ENCODE data around the gene CT45A5.
A peak's percentile ranks its signal among the peaks of the same experiment; 100 is the strongest.
"Not testable (repeated sequence)": the region's sequence is repeated elsewhere in the genome, so short reads cannot be mapped to it uniquely, and the experiment has no call there.

The CT45A5 gene

GRCh38 chrX:135785403-135785802 is at the start of gene CT45A5:
Gene CT45A5, minus strand, starts transcription at chrX:135785503. Its CDS starts 3,774 bp downstream, at chrX:135781729.
- not testable (repeated sequence) for DNase-seq (ENCODE audit: low spot score)

DNA sequence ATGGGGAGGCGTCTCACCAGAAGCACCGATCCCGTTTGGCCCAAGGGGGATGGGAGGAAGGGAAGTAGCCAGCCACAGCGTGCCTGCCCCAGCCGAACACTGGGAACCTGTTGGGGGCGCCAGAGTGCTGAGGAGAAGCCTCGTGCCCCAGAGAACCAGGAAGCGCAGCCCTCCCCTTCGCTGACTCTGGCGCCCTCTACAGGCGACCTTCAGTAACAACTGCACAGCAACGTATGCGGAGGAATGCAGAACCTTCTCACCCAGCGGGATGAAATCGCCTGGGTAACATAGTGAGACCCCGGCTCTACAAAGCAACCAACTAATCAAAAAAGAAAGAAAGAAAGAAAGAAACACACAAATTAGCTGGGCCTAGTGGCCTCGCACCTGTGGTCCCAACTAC is 34.6 kb upstream of the CT45A5 start, which contains the start of gene CT45A2:
Gene CT45A2, minus strand, starts transcription at position 101 of the 400 bp plus-strand sequence. CDS start 3,747 bp downstream, outside the sequence.
- DNase-seq (ENCODE audit: low spot score): not testable (repeated sequence)

DNA sequence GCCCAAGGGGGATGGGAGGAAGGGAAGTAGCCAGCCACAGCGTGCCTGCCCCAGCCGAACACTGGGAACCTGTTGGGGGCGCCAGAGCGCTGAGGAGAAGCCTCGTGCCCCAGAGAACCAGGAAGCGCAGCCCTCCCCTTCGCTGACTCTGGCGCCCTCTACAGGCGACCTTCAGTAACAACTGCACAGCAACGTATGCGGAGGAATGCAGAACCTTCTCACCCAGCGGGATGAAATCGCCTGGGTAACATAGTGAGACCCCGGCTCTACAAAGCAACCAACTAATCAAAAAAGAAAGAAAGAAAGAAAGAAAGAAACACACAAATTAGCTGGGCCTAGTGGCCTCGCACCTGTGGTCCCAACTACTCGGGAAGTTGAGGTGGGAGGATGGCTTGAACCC is 17.4 kb upstream of the CT45A5 start, which contains the start of gene CT45A6:
Gene CT45A6, minus strand, starts transcription at position 101 of the 400 bp plus-strand sequence. CDS start 3,794 bp downstream, outside the sequence.
- DNase-seq (ENCODE audit: low spot score): not testable (repeated sequence)

DNA sequence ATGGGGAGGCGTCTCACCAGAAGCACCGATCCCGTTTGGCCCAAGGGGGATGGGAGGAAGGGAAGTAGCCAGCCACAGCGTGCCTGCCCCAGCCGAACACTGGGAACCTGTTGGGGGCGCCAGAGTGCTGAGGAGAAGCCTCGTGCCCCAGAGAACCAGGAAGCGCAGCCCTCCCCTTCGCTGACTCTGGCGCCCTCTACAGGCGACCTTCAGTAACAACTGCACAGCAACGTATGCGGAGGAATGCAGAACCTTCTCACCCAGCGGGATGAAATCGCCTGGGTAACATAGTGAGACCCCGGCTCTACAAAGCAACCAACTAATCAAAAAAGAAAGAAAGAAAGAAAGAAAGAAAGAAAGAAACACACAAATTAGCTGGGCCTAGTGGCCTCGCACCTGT is 17.2 kb downstream of the CT45A5 start, which contains the start of gene CT45A3:
Gene CT45A3, minus strand, starts transcription at position 101 of the 400 bp plus-strand sequence. CDS start 3,747 bp downstream, outside the sequence.
- not testable (repeated sequence) for DNase-seq (ENCODE audit: low spot score)

DNA sequence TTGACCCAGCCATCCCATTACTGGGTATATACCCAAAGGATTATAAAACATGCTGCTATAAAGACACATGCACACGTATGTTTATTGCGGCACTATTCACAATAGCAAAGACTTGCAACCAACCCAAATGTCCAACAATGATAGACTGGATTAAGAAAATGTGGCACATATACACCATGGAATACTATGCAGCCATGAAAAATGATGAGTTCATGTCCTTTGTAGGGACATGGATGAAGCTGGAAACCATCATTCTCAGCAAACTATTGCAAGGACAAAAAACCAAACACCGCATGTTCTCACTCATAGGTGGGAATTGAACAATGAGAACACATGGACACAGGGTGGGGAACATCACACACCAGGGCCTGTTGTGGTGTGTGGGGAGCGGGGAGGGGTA is 40.6 kb downstream of the CT45A5 start:
- not testable (repeated sequence) for DNase-seq (ENCODE audit: low spot score)

GRCh38 chrX:135741192-135741715 is 44.0 kb downstream of the CT45A5 start:
- no peak for TF ChIP-seq CTCF (IDR thresholded peaks at IDR 0.05; ENCODE audit: extremely low read depth, missing control alignments)
- no peak for DNase-seq (ENCODE audit: low spot score)

GRCh38 chrX:135740681-135741149 is 44.6 kb downstream of the CT45A5 start:
- DNase-seq (ENCODE audit: low spot score): peak; percentile 45
- TF ChIP-seq CTCF (IDR thresholded peaks at IDR 0.05; ENCODE audit: extremely low read depth, missing control alignments): peak; percentile 27

DNA sequence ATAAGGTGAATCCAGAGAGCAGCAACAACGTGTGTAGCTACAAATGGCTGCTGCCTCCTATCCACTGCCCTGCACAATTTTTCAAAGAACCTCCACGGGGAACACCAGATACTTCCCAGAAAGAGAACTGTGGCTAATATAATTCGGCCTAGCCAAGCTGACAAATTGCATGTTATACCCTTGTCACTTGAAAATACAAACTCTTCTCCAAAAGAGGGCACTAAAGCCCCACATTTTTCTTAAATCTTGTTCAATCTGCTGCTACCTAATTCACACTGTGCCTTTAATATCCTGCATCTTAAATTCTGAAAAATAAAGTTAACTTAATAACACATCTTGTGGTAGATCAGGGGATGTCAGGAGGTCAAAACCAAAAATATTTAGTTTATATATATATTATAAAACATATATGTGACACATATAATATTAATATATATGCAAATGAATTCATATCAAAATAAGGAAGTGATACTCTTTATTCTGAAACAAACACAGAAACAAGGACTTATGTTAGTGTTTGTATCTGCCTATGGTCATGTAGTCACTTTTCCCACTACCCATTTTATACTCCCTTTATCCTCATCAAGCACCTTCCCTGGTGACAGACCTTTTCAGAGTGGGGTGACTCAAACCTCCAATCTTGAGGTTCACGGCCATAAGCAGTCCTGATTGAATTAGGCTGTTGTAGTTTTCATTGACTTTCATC is 47.8 kb downstream of the CT45A5 start:
- no peak for TF ChIP-seq CTCF (IDR thresholded peaks at IDR 0.05; ENCODE audit: extremely low read depth, missing control alignments)
- DNase-seq (ENCODE audit: low spot score): no peak

- DNase-seq (ENCODE audit: low spot score): not testable (repeated sequence)
These were observed 50.6 kb downstream of the CT45A5 start for GRCh38 chrX:135734666-135735065.
